GM12878 (cell line): Measurements from ENCODE around the gene KDM6B. TPM values are rescaled to one million over a fixed set of nuclear protein-coding genes. Genes with fewer than 3 reads are reported as not detected.

Experiments
- BRCA1 ChIP-seq: IDR thresholded peaks from 2 replicates; pipeline ENCODE4 v1.6.1; 2011; ENCODE audit warnings: low read depth, low read length, improper control_type of control experiment
- CBX3 ChIP-seq: fragments of 200-600 bp; sonication (generic); IDR thresholded peaks from 2 replicates; pipeline ENCODE4 v1.6.1; 2016; ENCODE audit warnings: low read depth, borderline replicate concordance
- EGR1 ChIP-seq, 2 experiments: IDR thresholded peaks; 1 replicate in 1 of 2; 2 replicates in 1 of 2; pipeline ENCODE4 v1.6.1; 2011 to 2012; ENCODE audit warnings: low read depth in 2 of 2, low read length in 2 of 2, borderline replicate concordance in 1 of 2, mild to moderate bottlenecking in 1 of 2, moderate library complexity in 1 of 2
- GATAD2B ChIP-seq: fragments of 450-650 bp; conservative IDR thresholded peaks from 2 replicates; pipeline ENCODE4 v1.6.1; 2017; ENCODE audit warnings: low read depth, mild to moderate bottlenecking, moderate library complexity
- HCFC1 ChIP-seq: fragments of 150-350 bp; IDR thresholded peaks from 2 replicates; pipeline ENCODE4 v1.6.1; 2014; ENCODE audit warnings: low read length
- HDAC6 ChIP-seq: fragments of 200-600 bp; sonication (generic); IDR thresholded peaks from one replicate; pipeline ENCODE4 v1.8.0; 2017; ENCODE audit warnings: antibody characterized with exemption; ENCODE audit not compliant: unreplicated experiment
- IRF3 ChIP-seq: fragments of 450-650 bp; IDR thresholded peaks from 2 replicates; pipeline ENCODE4 v1.6.1; 2014; ENCODE audit warnings: mild to moderate bottlenecking
- JUND ChIP-seq: IDR thresholded peaks from 2 replicates; pipeline ENCODE4 v1.6.1; 2012; ENCODE audit warnings: low read depth, mild to moderate bottlenecking, low read length, improper control_type of control experiment, moderate library complexity
- KDM1A ChIP-seq: fragments of 200-600 bp; sonication (generic); IDR thresholded peaks from 2 replicates; pipeline ENCODE4 v1.6.1; 2016; ENCODE audit warnings: borderline replicate concordance
- PAX5 ChIP-seq: IDR thresholded peaks from 2 replicates; pipeline ENCODE4 v1.6.1; 2011; ENCODE audit warnings: low read depth, low read length, borderline replicate concordance
- RCOR1 ChIP-seq: conservative IDR thresholded peaks from 2 replicates; pipeline ENCODE4 v1.6.1; 2012; ENCODE audit warnings: low read depth, low read length, improper control_type of control experiment
- TARDBP ChIP-seq: IDR thresholded peaks from 2 replicates; pipeline ENCODE4 v1.6.1; 2016; ENCODE audit warnings: borderline replicate concordance
- ZNF687 ChIP-seq: fragments of 450-650 bp; IDR thresholded peaks from 2 replicates; pipeline ENCODE4 v1.6.1; 2017; ENCODE audit warnings: mild to moderate bottlenecking, moderate library complexity
- polyA plus RNA-seq, 11 experiments: library from polyadenylated mRNA; depleted of rRNA in 4 of 11; unstranded in 6 of 11; stranded (reverse) in 5 of 11; fragments of >200 nt; fragmentation: Nextera tagmentation in 4 of 11; fragmentation: Illumina TruSeq in 1 of 11; extraction: Ambion mirVana in 4 of 11; extraction: Trizol in 1 of 11; gene quantifications; 1 replicate in 1 of 11; 2 replicates in 10 of 11; pipeline versions ENCODE4 v1.2.1 to v1.2.3, GENCODE V29; 2011 to 2016; ENCODE audit warnings: inconsistent platforms in 2 of 11, missing spikeins in 2 of 11, low read depth in 1 of 11
- total RNA-seq, 4 experiments: library from RNA; depleted of rRNA in 3 of 4; stranded (reverse); fragments of >200 nt in 3 of 4; fragmentation: Illumina TruSeq in 1 of 4; extraction: Trizol in 1 of 4; gene quantifications; 2 replicates each; pipeline versions ENCODE4 v1.2.1 to v1.2.3, GENCODE V29; 2013 to 2021

Gene KDM6B
- total and polyA plus RNA-seq, 10 of the 15 experiments (the other 5 are each of a cell fraction or from before 2014, with no cell fraction given) = 0.05 to 33.5 (median 2.3) TPM

GRCh38 chr17:7790150-7790549, 43.9 kb upstream of the KDM6B start (continued):
- TF ChIP-seq BRCA1 (no peak), CBX3 (no peak), HDAC6 (no peak), PAX5 (no peak), GATAD2B (no peak), KDM1A (no peak), TARDBP (no peak), HCFC1 (no peak), IRF3 (no peak), RCOR1 (no peak), JUND (no peak), EGR1 (IDR thresholded peaks at IDR 0.05; ENCODE audit: borderline replicate concordance in 1 of 2, low read depth in 2 of 2, low read length in 2 of 2) (no peak), ZNF687 (no peak)
